Stimulated activated naive B cell treated with anti-CD40 and anti-IgM and Interleukin-4, amounts not matched to agents 10 μg/mL and 1 μg/mL and 100 μg/mL, for 72 hours (primary cell): ENCODE measurements around the gene GBA2.

ENCODE experiments used
- ATAC-seq, 2 donors: fragments of 150-1000 bp; cut with Tn5 transposase; replicated peaks; 2 replicates each; pipeline ENCODE4 v1.10.0; 2021; ENCODE audit warnings: moderate library complexity in 1 of 2
- DNase-seq: peaks from one replicate; pipeline ENCODE4 v3.0.0; 2021
- H3K27ac Mint-ChIP-seq: one replicate; pipeline ENCODE4 v1.8.0; 2022; ENCODE audit warnings: mild to moderate bottlenecking, mixed read lengths
- H3K27me3 Mint-ChIP-seq, 2 donors: one replicate each; pipeline ENCODE4 v1.8.0; 2022; ENCODE audit warnings: mixed read lengths in 2 of 2
- H3K36me3 Mint-ChIP-seq, 2 donors: one replicate each; pipeline ENCODE4 v1.8.0; 2022; ENCODE audit warnings: mixed read lengths in 2 of 2, mild to moderate bottlenecking in 1 of 2
- H3K4me1 Mint-ChIP-seq, 2 donors: one replicate each; pipeline ENCODE4 v1.8.0; 2022; ENCODE audit warnings: mixed read lengths in 2 of 2, mild to moderate bottlenecking in 1 of 2
- H3K4me3 Mint-ChIP-seq, 2 donors: one replicate each; pipeline ENCODE4 v1.8.0; 2022; ENCODE audit warnings: mild to moderate bottlenecking in 2 of 2, mixed read lengths in 2 of 2, moderate library complexity in 1 of 2
- H3K9me3 Mint-ChIP-seq, 2 donors: one replicate each; pipeline ENCODE4 v1.8.0; 2022; ENCODE audit warnings: mixed read lengths in 2 of 2, mild to moderate bottlenecking in 1 of 2

GBA2 gene

GRCh38 chr9:35711501-35712428 lies 37.3 kb downstream of the GBA2 start:
- DNase-seq (no peak), ATAC-seq (peak; percentile 41 to 56)
- H3K4me3 Mint-ChIP-seq: no peak overlapping the region
- H3K27ac Mint-ChIP-seq: peak overlapping the region; percentile 42
- no peaks in the 10 kb centered on the region for H3K27me3 Mint-ChIP-seq
- no peaks in the 10 kb centered on the region for H3K9me3 Mint-ChIP-seq
- peaks cover 9 to 28% of the 10 kb centered on the region in 2 donors for H3K4me1 Mint-ChIP-seq
- peaks cover 79 to 85% of the 10 kb centered on the region in 2 donors for H3K36me3 Mint-ChIP-seq

GRCh38 chr9:35710818-35711500 lies 38.1 kb downstream of the GBA2 start:
- Mint-ChIP-seq H3K27me3 (no peaks in the 10 kb centered on the region), H3K4me1 (peaks cover 9 to 21% of the 10 kb centered on the region in 2 donors), H3K27ac (no peak overlapping the region), H3K4me3 (no peak overlapping the region), H3K9me3 (no peaks in the 10 kb centered on the region), H3K36me3 (peaks cover 76 to 85% of the 10 kb centered on the region in 2 donors)
- ATAC-seq (no peak), DNase-seq (no peak)

- H3K9me3 Mint-ChIP-seq: no peaks in the 10 kb centered on the region
- H3K4me3 Mint-ChIP-seq: no peak overlapping the region
- DNase-seq: no peak
- H3K27me3 Mint-ChIP-seq: no peaks in the 10 kb centered on the region
- peaks cover 68 to 85% of the 10 kb centered on the region in 2 donors for H3K36me3 Mint-ChIP-seq
- ATAC-seq: no peak
- peaks cover 7 to 16% of the 10 kb centered on the region in 2 donors for H3K4me1 Mint-ChIP-seq
- no peak overlapping the region for H3K27ac Mint-ChIP-seq
Observed at GRCh38 chr9:35708146-35708545, 40.9 kb downstream of the GBA2 start.

GRCh38 chr9:35706951-35707350 lies 42.1 kb downstream of the GBA2 start:
- Mint-ChIP-seq H3K4me3 (no peak overlapping the region), H3K36me3 (peaks cover 66 to 83% of the 10 kb centered on the region in 2 donors), H3K4me1 (peaks cover 5 to 11% of the 10 kb centered on the region in 2 donors), H3K9me3 (no peaks in the 10 kb centered on the region), H3K27ac (no peak overlapping the region), H3K27me3 (no peaks in the 10 kb centered on the region)
- no peak for DNase-seq
- no peak for ATAC-seq

GRCh38 chr9:35705836-35706430 lies 43.1 kb downstream of the GBA2 start:
- Mint-ChIP-seq H3K27ac (peak overlapping the region; percentile 3), H3K36me3 (peaks cover 56 to 74% of the 10 kb centered on the region in 2 donors), H3K4me1 (peaks cover 5% of the 10 kb centered on the region in 2 donors), H3K27me3 (no peaks in the 10 kb centered on the region), H3K4me3 (no peak overlapping the region), H3K9me3 (no peaks in the 10 kb centered on the region)
- no peak for DNase-seq
- ATAC-seq: no peak

- Mint-ChIP-seq H3K36me3 (peaks cover 50 to 69% of the 10 kb centered on the region in 2 donors), H3K27me3 (no peaks in the 10 kb centered on the region), H3K4me1 (peaks cover 5% of the 10 kb centered on the region in 2 donors), H3K4me3 (no peak overlapping the region), H3K27ac (no peak overlapping the region), H3K9me3 (no peaks in the 10 kb centered on the region)
- ATAC-seq (no peak), DNase-seq (no peak)
Observed at GRCh38 chr9:35705372-35705771, 43.7 kb downstream of the GBA2 start.

GRCh38 chr9:35703906-35704672 lies 44.9 kb downstream of the GBA2 start:
- Mint-ChIP-seq H3K9me3 (no peaks in the 10 kb centered on the region), H3K4me1 (peaks cover 5% of the 10 kb centered on the region in 2 donors), H3K27ac (no peak overlapping the region), H3K4me3 (no peak overlapping the region), H3K27me3 (no peaks in the 10 kb centered on the region), H3K36me3 (peaks cover 44 to 63% of the 10 kb centered on the region in 2 donors)
- ATAC-seq (no peak), DNase-seq (no peak)

- Mint-ChIP-seq H3K27me3 (no peaks in the 10 kb centered on the region), H3K4me1 (peaks cover 5 to 7% of the 10 kb centered on the region in 2 donors), H3K4me3 (no peak overlapping the region), H3K36me3 (peaks cover 41 to 59% of the 10 kb centered on the region in 2 donors), H3K27ac (peak overlapping the region; percentile 72), H3K9me3 (no peaks in the 10 kb centered on the region)
- no peak for ATAC-seq
- no peak for DNase-seq
Observed at GRCh38 chr9:35702696-35703095, 46.3 kb downstream of the GBA2 start.

GRCh38 chr9:35700942-35701341 lies 48.1 kb downstream of the GBA2 start:
- Mint-ChIP-seq H3K9me3 (no peaks in the 10 kb centered on the region), H3K36me3 (peaks cover 44 to 57% of the 10 kb centered on the region in 2 donors), H3K27ac (no peak overlapping the region), H3K27me3 (no peaks in the 10 kb centered on the region), H3K4me1 (peaks cover 12 to 22% of the 10 kb centered on the region in 2 donors), H3K4me3 (no peak overlapping the region)
- no peak for DNase-seq
- no peak for ATAC-seq

GRCh38 chr9:35700031-35700430 lies 49.0 kb downstream of the GBA2 start:
- Mint-ChIP-seq H3K27ac (no peak overlapping the region), H3K4me1 (peaks cover 12 to 22% of the 10 kb centered on the region in 2 donors), H3K36me3 (peaks cover 41 to 49% of the 10 kb centered on the region in 2 donors), H3K9me3 (no peaks in the 10 kb centered on the region), H3K4me3 (no peak overlapping the region), H3K27me3 (no peaks in the 10 kb centered on the region)
- DNase-seq (no peak), ATAC-seq (no peak)

GRCh38 chr9:35698231-35698630 lies 50.8 kb downstream of the GBA2 start:
- Mint-ChIP-seq H3K9me3 (no peaks in the 10 kb centered on the region), H3K4me3 (no peak overlapping the region), H3K36me3 (peaks cover 31% of the 10 kb centered on the region in 2 donors), H3K4me1 (peaks cover 12 to 21% of the 10 kb centered on the region in 2 donors), H3K27ac (no peak overlapping the region), H3K27me3 (no peaks in the 10 kb centered on the region)
- DNase-seq (no peak), ATAC-seq (no peak)

- H3K27ac Mint-ChIP-seq: no peak overlapping the region
- peaks cover 9 to 17% of the 10 kb centered on the region in 2 donors for H3K4me1 Mint-ChIP-seq
- DNase-seq (no peak), ATAC-seq (no peak)
- H3K4me3 Mint-ChIP-seq: no peak overlapping the region
- H3K36me3 Mint-ChIP-seq: peaks cover 24% of the 10 kb centered on the region in 2 donors
- no peaks in the 10 kb centered on the region for H3K27me3 Mint-ChIP-seq
- no peaks in the 10 kb centered on the region for H3K9me3 Mint-ChIP-seq
Observed at GRCh38 chr9:35697486-35697885, 51.5 kb downstream of the GBA2 start.

GRCh38 chr9:35696520-35697215 lies 52.4 kb downstream of the GBA2 start:
- H3K27me3 Mint-ChIP-seq: no peaks in the 10 kb centered on the region
- DNase-seq (peak; percentile 47), ATAC-seq (peak; percentile 88 to 92)
- H3K9me3 Mint-ChIP-seq: no peaks in the 10 kb centered on the region
- peaks cover 13 to 22% of the 10 kb centered on the region in 2 donors for H3K4me1 Mint-ChIP-seq
- peaks cover 24% of the 10 kb centered on the region in 2 donors for H3K36me3 Mint-ChIP-seq
- H3K27ac Mint-ChIP-seq: peak overlapping the region; percentile 62
- no peak overlapping the region for H3K4me3 Mint-ChIP-seq
